Measurements from ENCODE around the gene DIPK2B. TPM values are rescaled to one million over a fixed set of nuclear protein-coding genes. Genes with fewer than 3 reads are reported as not detected.

DIPK2B gene
- total and polyA plus RNA-seq, 10 of the 15 experiments (the other 5 are each of a cell fraction or from before 2014, with no cell fraction given), result not detected

DNA sequence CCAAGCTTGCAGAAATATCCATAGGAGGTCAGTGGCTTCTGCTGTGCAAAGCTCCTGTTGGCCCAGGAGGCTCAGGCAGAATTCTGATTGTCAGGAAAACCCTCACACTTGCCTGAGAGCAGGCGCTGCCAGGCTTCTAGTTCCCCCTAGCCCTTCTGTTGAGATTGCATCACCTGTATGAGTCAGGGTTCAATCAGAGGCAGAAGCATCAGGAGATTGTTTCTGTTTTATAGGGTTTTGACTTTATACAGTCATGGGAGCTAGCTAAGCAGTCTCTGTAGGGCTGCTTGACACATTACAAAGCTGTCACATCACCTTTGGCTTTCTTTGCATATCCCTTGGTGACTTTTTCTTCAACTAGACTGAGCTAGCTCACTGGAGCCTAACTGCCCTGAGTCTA is 27.8 kb downstream of the DIPK2B start:
- no peak for DNase-seq (ENCODE audit: low read depth, low spot score)
- no peaks in the 10 kb centered on the region; a peak in 1 of 4 replicates for H3K27me3 ChIP-seq (replicated peaks in 1 of 2; ENCODE audit: control insufficient read depth in 2 of 2, insufficient read depth in 2 of 2, low read length in 1 of 2)
- no peaks in the 10 kb centered on the region for H3K79me2 ChIP-seq (ENCODE audit: control insufficient read depth, insufficient read depth, low read length)
- H3K9ac ChIP-seq (ENCODE audit: control insufficient read depth, insufficient read depth, low read length), result no peak overlapping the region
- in situ Hi-C loops (cut with MboI), result loop anchor here (10.0 kb wide), 1 partner anchor 1218 kb away; no protein-coding TSS in a partner anchor
- H3K9me3 ChIP-seq (replicated peaks; ENCODE audit: control insufficient read depth, insufficient read depth, low read length), result no peaks in the 10 kb centered on the region
- 0% methylated on average over 1 of the region's 1 CpG for WGBS (ENCODE audit: insufficient coverage, insufficient replicate concordance, low lambda C conversion rate, missing lambda C conversion rate)
- no peak for FAIRE-seq
- CTCF ChIA-PET, result interaction anchor here (0.7 to 1.2 kb wide), 3 partner anchors 9 to 43 kb away, joined by 3 to 8 read pairs (median 3); no protein-coding TSS in a partner anchor
- no peak overlapping the region for H3K4me2 ChIP-seq (ENCODE audit: control insufficient read depth, insufficient read depth)
- H3K27ac ChIP-seq (ENCODE audit: control insufficient read depth, insufficient read depth), result no peak overlapping the region
- H4K20me1 ChIP-seq (ENCODE audit: control insufficient read depth, insufficient read depth), result no peaks in the 10 kb centered on the region
- H3K4me1 ChIP-seq (ENCODE audit: control insufficient read depth, insufficient read depth, low read length), result no peaks in the 10 kb centered on the region
- no peak overlapping the region for H3K4me3 ChIP-seq
- SMC1A ChIA-PET (ENCODE audit: uncharacterized antibody, unreplicated experiment), result no interaction called here
- no peak for ATAC-seq
- H2AFZ ChIP-seq (ENCODE audit: control insufficient read depth, low read depth, low read length), result no peak overlapping the region
- intact Hi-C loops (cut with micrococcal nuclease; ENCODE audit: unreplicated experiment), result no loop called here
- BruUV-seq (replicated peaks), result no TSS peak
- TF ChIP-seq SUZ12 (IDR thresholded peaks at IDR 0.05; ENCODE audit: unreplicated experiment) (no peak), BCL11A (IDR thresholded peaks at IDR 0.05; ENCODE audit: low read depth, low read length) (no peak), CREM (IDR thresholded peaks at IDR 0.05; ENCODE audit: low read depth) (no peak), ATF7 (IDR thresholded peaks at IDR 0.05; ENCODE audit: low read depth) (no peak), JUNB (IDR thresholded peaks at IDR 0.05) (no peak)
- RAD21 ChIA-PET (ENCODE audit: unreplicated experiment), result no interaction called here
- POLR2A ChIA-PET, result interaction anchor here (0.7 kb wide), 1 partner anchor 12 kb away, joined by 4 read pairs; no protein-coding TSS in a partner anchor
- H3K36me3 ChIP-seq (ENCODE audit: control insufficient read depth in 2 of 2, insufficient read depth in 2 of 2, low read length in 1 of 2), result no peaks in the 10 kb centered on the region

DNA sequence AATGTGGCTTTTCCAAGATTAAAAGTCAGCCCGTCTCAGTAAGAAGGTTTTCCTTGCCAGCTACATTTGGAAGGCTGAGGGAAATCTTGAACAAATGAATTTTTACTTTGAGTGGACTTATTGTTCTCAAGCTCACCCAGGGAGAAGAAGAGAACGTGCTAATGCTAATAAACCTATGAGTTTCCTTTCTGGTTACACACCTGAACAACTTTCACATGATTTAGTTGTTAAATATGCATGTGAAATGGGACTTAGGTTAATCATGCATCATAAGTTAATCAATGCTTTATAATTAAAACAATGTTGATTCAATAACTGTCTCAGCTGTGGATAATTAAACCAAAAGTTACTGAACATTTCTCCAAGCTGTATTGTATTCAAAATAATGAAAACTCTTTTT is 33.9 kb downstream of the DIPK2B start:
- Histone ChIP-seq H3K79me2 (ENCODE audit: control insufficient read depth, insufficient read depth, low read length) (no peaks in the 10 kb centered on the region), H3K4me1 (ENCODE audit: control insufficient read depth, insufficient read depth, low read length) (no peaks in the 10 kb centered on the region), H4K20me1 (ENCODE audit: control insufficient read depth, insufficient read depth) (no peaks in the 10 kb centered on the region), H3K4me2 (ENCODE audit: control insufficient read depth, insufficient read depth) (no peak overlapping the region), H3K27ac (ENCODE audit: control insufficient read depth, insufficient read depth) (no peak overlapping the region), H3K9ac (ENCODE audit: control insufficient read depth, insufficient read depth, low read length) (no peak overlapping the region), H3K27me3 (replicated peaks in 1 of 2; ENCODE audit: control insufficient read depth in 2 of 2, insufficient read depth in 2 of 2, low read length in 1 of 2) (no peaks in the 10 kb centered on the region; a peak in 1 of 4 replicates), H3K9me3 (replicated peaks; ENCODE audit: control insufficient read depth, insufficient read depth, low read length) (no peaks in the 10 kb centered on the region; the same call in 2 of the 3 replicates), H3K4me3 (no peak overlapping the region), H3K36me3 (ENCODE audit: control insufficient read depth in 2 of 2, insufficient read depth in 2 of 2, low read length in 1 of 2) (no peaks in the 10 kb centered on the region), H2AFZ (ENCODE audit: control insufficient read depth, low read depth, low read length) (no peak overlapping the region)
- FAIRE-seq, result no peak
- ChIA-PET CTCF (no interaction called here), RAD21 (ENCODE audit: unreplicated experiment) (no interaction called here), POLR2A (no interaction called here), SMC1A (ENCODE audit: uncharacterized antibody, unreplicated experiment) (no interaction called here)
- intact Hi-C loops (cut with micrococcal nuclease; ENCODE audit: unreplicated experiment), result no loop called here
- in situ Hi-C loops (cut with MboI), result no loop called here
- DNase-seq (ENCODE audit: low read depth, low spot score), result no peak
- no peak for ATAC-seq
- 3% methylated on average over 2 of the region's 2 CpGs for WGBS (ENCODE audit: insufficient coverage, insufficient replicate concordance, low lambda C conversion rate, missing lambda C conversion rate)
- no TSS peak for BruUV-seq (replicated peaks)
- TF ChIP-seq CHD2 (IDR thresholded peaks at IDR 0.05; ENCODE audit: borderline replicate concordance, low read depth, low read length) (no peak), ELK1 (IDR thresholded peaks at IDR 0.05; ENCODE audit: low read depth, low read length) (no peak), STAT1 (conservative IDR thresholded peaks at IDR 0.05) (no peak), ZNF384 (IDR thresholded peaks at IDR 0.05; ENCODE audit: borderline replicate concordance, low read depth, low read length) (no peak), SIN3A (IDR thresholded peaks at IDR 0.05; ENCODE audit: low read depth, low read length) (no peak), MTA2 (IDR thresholded peaks at IDR 0.05; ENCODE audit: low read depth) (no peak), YBX1 (IDR thresholded peaks at IDR 0.05) (no peak), RAD51 (IDR thresholded peaks at IDR 0.05) (no peak), SUZ12 (IDR thresholded peaks at IDR 0.05; ENCODE audit: unreplicated experiment) (no peak), RELA (IDR thresholded peaks at IDR 0.05; ENCODE audit: borderline replicate concordance, partially characterized antibody) (no peak), POLR2AphosphoS5 (IDR thresholded peaks at IDR 0.05; ENCODE audit: low read length) (no peak), EP300 (IDR thresholded peaks at IDR 0.05; ENCODE audit: borderline replicate concordance in 1 of 2, control insufficient read depth in 1 of 2, low read depth in 2 of 2, low read length in 2 of 2) (no peak), CBX5 (IDR thresholded peaks at IDR 0.05; ENCODE audit: low read depth) (no peak), RUNX3 (IDR thresholded peaks at IDR 0.05; ENCODE audit: low read length) (no peak)
- TF ChIP-seq, protein P1, sequence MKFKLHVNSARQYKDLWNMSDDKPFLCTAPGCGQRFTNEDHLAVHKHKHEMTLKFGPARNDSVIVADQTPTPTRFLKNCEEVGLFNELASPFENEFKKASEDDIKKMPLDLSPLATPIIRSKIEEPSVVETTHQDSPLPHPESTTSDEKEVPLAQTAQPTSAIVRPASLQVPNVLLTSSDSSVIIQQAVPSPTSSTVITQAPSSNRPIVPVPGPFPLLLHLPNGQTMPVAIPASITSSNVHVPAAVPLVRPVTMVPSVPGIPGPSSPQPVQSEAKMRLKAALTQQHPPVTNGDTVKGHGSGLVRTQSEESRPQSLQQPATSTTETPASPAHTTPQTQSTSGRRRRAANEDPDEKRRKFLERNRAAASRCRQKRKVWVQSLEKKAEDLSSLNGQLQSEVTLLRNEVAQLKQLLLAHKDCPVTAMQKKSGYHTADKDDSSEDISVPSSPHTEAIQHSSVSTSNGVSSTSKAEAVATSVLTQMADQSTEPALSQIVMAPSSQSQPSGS (IDR thresholded peaks at IDR 0.05; ENCODE audit: low read length), result no peak

All from GM12878 (cell line).